Lung (tissue), 12 donors: ENCODE measurements around the gene PBRM1. TPM values are rescaled to one million over a fixed set of nuclear protein-coding genes. Genes with fewer than 3 reads are reported as not detected.
A peak's percentile ranks its signal among the peaks of the same experiment; 100 is the strongest.

Source experiments
- ATAC-seq: fragments of 200-7000 bp; cut with Tn5 transposase; one replicate; pipeline ENCODE4 v1.9.1; 2020; ENCODE audit warnings: moderate number of reproducible peaks; ENCODE audit not compliant: insufficient read depth, low FRiP score
- DNase-seq, 3 donors: peaks; one replicate each; pipeline ENCODE4 v3.0.0-alpha.2; 2013 to 2017
- H3K27ac ChIP-seq, 2 donors: one replicate each; pipeline ENCODE4 v1.5.1; 2013; ENCODE audit warnings: mild to moderate bottlenecking in 2 of 2, moderate library complexity in 2 of 2, control low read depth in 1 of 2, inconsistent platforms in 1 of 2, low read depth in 1 of 2, low read length in 1 of 2
- H3K27me3 ChIP-seq, 3 donors: one replicate each; pipeline ENCODE4 v1.5.1; 2013; ENCODE audit warnings: low read length in 2 of 3; ENCODE audit not compliant: control insufficient read depth in 3 of 3, insufficient read depth in 3 of 3
- H3K36me3 ChIP-seq, 4 donors: one replicate each; pipeline ENCODE4 v1.5.1; 2013; ENCODE audit warnings: low read length in 4 of 4, mild to moderate bottlenecking in 1 of 4, moderate library complexity in 1 of 4; ENCODE audit not compliant: control insufficient read depth in 4 of 4, insufficient read depth in 4 of 4
- H3K4me1 ChIP-seq, 5 donors: one replicate each; pipeline ENCODE4 v1.5.1; 2013; ENCODE audit warnings: low read length in 5 of 5, mild to moderate bottlenecking in 2 of 5, moderate library complexity in 1 of 5; ENCODE audit not compliant: control insufficient read depth in 5 of 5, insufficient read depth in 5 of 5
- H3K4me3 ChIP-seq: one replicate; pipeline ENCODE4 v1.5.1; 2013; ENCODE audit warnings: mild to moderate bottlenecking, control low read depth, moderate library complexity
- H3K9ac ChIP-seq, 2 donors: one replicate each; pipeline ENCODE4 v1.5.1; 2013; ENCODE audit warnings: low read length in 2 of 2, control low read depth in 1 of 2; ENCODE audit not compliant: insufficient read depth in 1 of 2
- H3K9me3 ChIP-seq, 4 donors: one replicate each; pipeline ENCODE4 v1.5.1; 2013; ENCODE audit warnings: low read length in 3 of 4, mild to moderate bottlenecking in 1 of 4, moderate library complexity in 1 of 4; ENCODE audit not compliant: control insufficient read depth in 4 of 4, insufficient read depth in 3 of 4
- CTCF ChIP-seq: IDR thresholded peaks from 2 replicates; pipeline ENCODE4 v1.5.1; 2012; ENCODE audit warnings: mild to moderate bottlenecking; ENCODE audit errors: control extremely low read depth, extremely low read depth
- WGBS, 2 donors: extraction: QIAGEN DNeasy Blood & Tissue Kit; methylation state at CpG; one replicate each; pipeline ENCODE4 v1.1.7; 2013; 5-methylcytosine and 5-hydroxymethylcytosine counted together
- polyA plus RNA-seq, 2 donors: library from polyadenylated mRNA; stranded (reverse); fragments of 200-250 nt; gene quantifications; one replicate each; pipeline ENCODE4 v1.2.1, GENCODE V29; 2013
- total RNA-seq, 2 donors: library from RNA; depleted of rRNA in 1 of 2; stranded (reverse); fragments of >200 nt in 1 of 2; gene quantifications; one replicate each; pipeline ENCODE4 v1.2.1, GENCODE V29; 2014 to 2021
- donor health status: control.
- donor health status: control.
- donor health status: Bipolar disorder and iron deficiency.
- donor health status: healthy.
- donor health status: DM: yes; HTN: yes; CAD: no.

Gene PBRM1
- total and polyA plus RNA-seq, 4 donors, result 9.8 to 92.8 (median 40.7) TPM

GRCh38 chr3:52705438-52705687 is 19.6 kb upstream of the PBRM1 start:
- H3K9ac ChIP-seq, result peak overlapping the region; percentile 50 to 86
- H3K27me3 ChIP-seq, result no peaks in the 10 kb centered on the region
- WGBS, 2 donors, result 0 to 1% methylated on average over 24 to 25 of the region's 25 CpGs
- H3K4me3 ChIP-seq, result peak overlapping the region; percentile 99
- no peak for ATAC-seq
- DNase-seq, result no peak
- TF ChIP-seq CTCF, result no peak
- peaks cover 0 to 23% (median 16%) of the 10 kb centered on the region in 5 donors for H3K4me1 ChIP-seq
- H3K9me3 ChIP-seq, result no peaks in the 10 kb centered on the region
- peak overlapping the region; percentile 81 to 98 for H3K27ac ChIP-seq
- H3K36me3 ChIP-seq, result peaks cover 2 to 9% (median 5%) of the 10 kb centered on the region in 4 donors

- WGBS, 2 donors, result 5 to 10% methylated on average over 22 of the region's 22 CpGs
- TF ChIP-seq CTCF, result no peak
- H3K4me1 ChIP-seq, result peaks cover 0 to 23% (median 16%) of the 10 kb centered on the region in 5 donors
- no peaks in the 10 kb centered on the region for H3K27me3 ChIP-seq
- H3K27ac ChIP-seq, result peak overlapping the region; percentile 81 to 98
- peak overlapping the region; percentile 99 for H3K4me3 ChIP-seq
- H3K9me3 ChIP-seq, result no peaks in the 10 kb centered on the region
- H3K36me3 ChIP-seq, result peaks cover 2 to 13% (median 5%) of the 10 kb centered on the region in 4 donors
- ATAC-seq (no peak), DNase-seq (peak; percentile 31 to 42 (median 40))
- H3K9ac ChIP-seq, result peak overlapping the region; percentile 50 to 86
These were observed 19.1 kb upstream of the PBRM1 start for GRCh38 chr3:52704611-52705437.

GRCh38 chr3:52703341-52703740 is 17.6 kb upstream of the PBRM1 start:
- no peak overlapping the region for H3K9ac ChIP-seq
- DNase-seq, result no peak
- H3K4me1 ChIP-seq, result peaks cover 0 to 23% (median 16%) of the 10 kb centered on the region in 5 donors

More at GRCh38 chr3:52703341-52703740, 17.6 kb upstream of the PBRM1 start:
- no peak overlapping the region for H3K4me3 ChIP-seq
- no peak overlapping the region for H3K27ac ChIP-seq
- ATAC-seq, result no peak
- no peaks in the 10 kb centered on the region for H3K9me3 ChIP-seq
- TF ChIP-seq CTCF, result no peak
- peaks cover 3 to 11% (median 8%) of the 10 kb centered on the region in 4 donors for H3K36me3 ChIP-seq
- 79 to 84% methylated on average over 7 of the region's 7 CpGs for WGBS, 2 donors
- no peaks in the 10 kb centered on the region for H3K27me3 ChIP-seq
